HepG2 (cell line): ENCODE results near the gene ZNRF4. TPM values are rescaled to one million over a fixed set of nuclear protein-coding genes. Genes with fewer than 3 reads are reported as not detected.

ENCODE experiments used
- ATAC-seq: fragments of 200-7000 bp; cut with Tn5 transposase; 3 replicates; pipeline ENCODE4 v1.9.1; 2020; ENCODE audit warnings: mild to moderate bottlenecking, moderate library complexity
- BruUV-seq: library from RNA; stranded (reverse); fragments of 400-500 nt; replicated peaks from 2 replicates; lab custom pipeline; 2021; lab: Mats Ljungman, UMichigan
- CTCF ChIA-PET: fragments of 300-600 bp; formaldehyde crosslinking; extraction: SDS; loops from one replicate; lab custom pipeline; 2021; ENCODE audit warnings: low total read pairs, inconsistent platforms, low intra/inter-chr PET ratio; lab: Yijun Ruan, JAX
- POLR2A ChIA-PET: fragments of 350-600 bp; sonication (Branson Sonifier 250); formaldehyde crosslinking; loops from one replicate; lab custom pipeline; 2020; ENCODE audit warnings: antibody characterized with exemption, inconsistent platforms; lab: Yijun Ruan, JAX
- DNase-seq: peaks from one replicate; pipeline ENCODE4 v3.0.0-alpha.2; 2015; ENCODE audit warnings: low spot score
- FAIRE-seq: peaks from 3 replicates; lab custom pipeline; 2011; peaks lifted over from hg19 to GRCh38; lab: Jason Lieb, UNC
- H2AFZ ChIP-seq: one replicate; pipeline ENCODE4 v1.6.1; 2011; ENCODE audit warnings: low read length, inconsistent platforms
- H3K27ac ChIP-seq: fragments of 300-600 bp; 3 replicates; pipeline ENCODE4 v1.8.0; 2011; ENCODE audit warnings: mixed run types, mild to moderate bottlenecking, mixed read lengths, low read length, inconsistent platforms; ENCODE audit not compliant: insufficient read depth; ENCODE audit errors: extremely low read length
- H3K27me3 ChIP-seq, 2 experiments: fragments of 200-600 bp in 1 of 2; 2 replicates in 1 of 2; 3 replicates in 1 of 2; pipeline versions ENCODE4 v1.6.0 to v1.8.0; 2011; ENCODE audit warnings: low read length in 2 of 2, mild to moderate bottlenecking in 2 of 2, moderate library complexity in 2 of 2, inconsistent platforms in 1 of 2; ENCODE audit not compliant: insufficient read depth in 2 of 2, control insufficient read depth in 1 of 2
- H3K36me3 ChIP-seq, 2 experiments: fragments of 200-600 bp in 1 of 2; replicated peaks in 1 of 2; 2 replicates in 1 of 2; 3 replicates in 1 of 2; pipeline versions ENCODE4 v1.5.1 to v1.8.0; 2011; ENCODE audit warnings: low read length in 2 of 2, inconsistent platforms in 1 of 2; ENCODE audit not compliant: insufficient read depth in 2 of 2, control insufficient read depth in 1 of 2
- H3K4me1 ChIP-seq: 2 replicates; pipeline ENCODE4 v1.5.1; 2012; ENCODE audit warnings: low read length, inconsistent platforms; ENCODE audit not compliant: insufficient read depth
- H3K4me2 ChIP-seq: 2 replicates; pipeline ENCODE4 v1.6.0; 2011; ENCODE audit warnings: low read depth, low read length, inconsistent platforms
- H3K4me3 ChIP-seq, 3 experiments: fragments of 200-600 bp in 1 of 3; sonication (generic), shearing (Covaris generic) in 1 of 3; replicated peaks in 1 of 3; 2 replicates each; pipeline ENCODE4 v1.5.1; 2011 to 2016; ENCODE audit warnings: low read length in 3 of 3, inconsistent platforms in 2 of 3, low read depth in 2 of 3, mild to moderate bottlenecking in 2 of 3, control low read depth in 1 of 3, mixed read lengths in 1 of 3; ENCODE audit not compliant: insufficient read depth in 1 of 3
- H3K79me2 ChIP-seq: one replicate; pipeline ENCODE4 v1.6.1; 2011; ENCODE audit warnings: low read length, inconsistent platforms; ENCODE audit not compliant: insufficient read depth
- H3K9ac ChIP-seq: 2 replicates; pipeline ENCODE4 v1.6.0; 2011; ENCODE audit warnings: mild to moderate bottlenecking, low read depth, low read length, inconsistent platforms; ENCODE audit not compliant: insufficient read depth
- H3K9me3 ChIP-seq: 2 replicates; pipeline ENCODE4 v1.5.1; 2012; ENCODE audit warnings: mild to moderate bottlenecking, low read length
- H4K20me1 ChIP-seq: 2 replicates; pipeline ENCODE4 v1.6.0; 2011; ENCODE audit warnings: inconsistent platforms, mild to moderate bottlenecking, low read length, moderate library complexity; ENCODE audit not compliant: insufficient read depth
- ATF2 ChIP-seq: sonication (generic); formaldehyde crosslinking; IDR thresholded peaks from 2 replicates; pipeline ENCODE4 v1.4.0; 2020; ENCODE audit warnings: missing genetic modification reagents
- CC2D1A ChIP-seq: sonication (generic); formaldehyde crosslinking; IDR thresholded peaks from 2 replicates; pipeline ENCODE4 v1.8.1; 2023; ENCODE audit warnings: mild to moderate bottlenecking, missing genetic modification reagents
- CREBL2 ChIP-seq: sonication (generic); formaldehyde crosslinking; IDR thresholded peaks from 2 replicates; pipeline ENCODE4 v1.8.1; 2023; ENCODE audit warnings: missing genetic modification reagents, mild to moderate bottlenecking, borderline replicate concordance
- KLF12 ChIP-seq: sonication (generic); formaldehyde crosslinking; IDR thresholded peaks from 2 replicates; pipeline ENCODE4 v1.4.0; 2020; ENCODE audit warnings: missing genetic modification reagents, borderline replicate concordance
- MIER3 ChIP-seq: IDR thresholded peaks from 2 replicates; pipeline ENCODE4 v1.6.1; 2016; ENCODE audit warnings: missing compliant biosample characterization, borderline replicate concordance
- NFIC ChIP-seq: IDR thresholded peaks from 2 replicates; pipeline ENCODE4 v1.6.1; 2012; ENCODE audit warnings: mild to moderate bottlenecking, low read length, inconsistent platforms
- PATZ1 ChIP-seq: sonication (generic); formaldehyde crosslinking; IDR thresholded peaks from 2 replicates; pipeline ENCODE4 v1.4.0; 2020; ENCODE audit warnings: missing genetic modification reagents
- SRF ChIP-seq: IDR thresholded peaks from 2 replicates; pipeline ENCODE4 v1.6.1; 2011; ENCODE audit warnings: mild to moderate bottlenecking, low read depth, low read length, moderate library complexity
- SRSF1 ChIP-seq: fragments of 200-400 bp; formaldehyde crosslinking; optimal IDR thresholded peaks from 2 replicates; pipeline ENCODE3; 2017; ENCODE audit warnings: mild to moderate bottlenecking, low read depth, low read length, moderate library complexity
- STAG1 ChIP-seq: sonication (generic); formaldehyde crosslinking; IDR thresholded peaks from 2 replicates; pipeline ENCODE4 v1.4.0; 2020; ENCODE audit warnings: missing genetic modification reagents
- TFAP4 ChIP-seq: sonication (generic); IDR thresholded peaks from 2 replicates; pipeline ENCODE4 v1.6.1; 2016; ENCODE audit warnings: low read depth, borderline replicate concordance
- ZHX2 ChIP-seq, 2 experiments: sonication (generic) in 1 of 2; formaldehyde crosslinking in 1 of 2; IDR thresholded peaks; 2 replicates each; pipeline versions ENCODE4 v1.6.1 to v1.9.0; 2014 to 2022; ENCODE audit warnings: antibody characterized with exemption in 1 of 2, borderline replicate concordance in 1 of 2, inconsistent platforms in 1 of 2, low read depth in 1 of 2, missing genetic modification reagents in 1 of 2
- ZMAT3 ChIP-seq: sonication (generic); formaldehyde crosslinking; conservative IDR thresholded peaks from 2 replicates; pipeline ENCODE4 v1.7.0; 2021; ENCODE audit warnings: missing genetic modification reagents
- whole genome bisulfite sequencing: methylation state at CpG from one replicate; pipeline ENCODE4 v1.1.6; 2017; ENCODE audit warnings: low lambda C conversion rate; 5-methylcytosine and 5-hydroxymethylcytosine counted together
- in situ Hi-C: cut with HindIII; loops from 2 replicates; pipeline ENCODE4 v1.10.0; 2017; ENCODE audit warnings: low pct_unique_long_range_greater_than_20kb; ENCODE audit not compliant: extremely low pct_ligation_motif_present
- intact Hi-C: fragments of 100-400 bp; cut with micrococcal nuclease; formaldehyde crosslinking; loops from one replicate; pipeline ENCODE4 v1.10.0; 2022; ENCODE audit not compliant: unreplicated experiment
- polyA plus RNA-seq, 8 experiments: library from polyadenylated mRNA; depleted of rRNA in 3 of 8; stranded (reverse) in 7 of 8; unstranded in 1 of 8; fragments of >200 nt; fragmentation: Illumina TruSeq in 4 of 8; extraction: Trizol in 4 of 8; gene quantifications; 2 replicates each; pipeline versions ENCODE4 v1.2.1 to v1.2.3, GENCODE V29; 2011 to 2016; ENCODE audit warnings: low read depth in 4 of 8, missing spikeins in 1 of 8, mixed read lengths in 1 of 8; ENCODE audit not compliant: insufficient read depth in 1 of 8
- total RNA-seq, 5 experiments: library from RNA; depleted of rRNA; stranded (reverse); fragments of >200 nt; fragmentation: Illumina TruSeq; extraction: Trizol; gene quantifications; 2 replicates each; pipeline ENCODE4 v1.2.3, GENCODE V29; 2016; ENCODE audit warnings: low read depth in 1 of 5

Gene ZNRF4
- total and polyA plus RNA-seq, 2 of the 13 experiments (the other 11 are each of a cell fraction or from before 2014, with no cell fraction given): not detected

- no peaks in the 10 kb centered on the region for H3K79me2 ChIP-seq
- POLR2A ChIA-PET: no interaction called here
- no peak overlapping the region for H3K4me3 ChIP-seq
- H2AFZ ChIP-seq: no peak overlapping the region
- no peak overlapping the region for H3K9ac ChIP-seq
- ATAC-seq (no peak), FAIRE-seq (no peak), DNase-seq (no peak)
- intact Hi-C loops: loop anchor here (10.0 kb wide), 1 partner anchor 135 kb away; no protein-coding TSS in a partner anchor
- 61% methylated on average over 18 of the region's 18 CpGs for WGBS
- H3K36me3 ChIP-seq: no peaks in the 10 kb centered on the region
- H3K9me3 ChIP-seq: no peaks in the 10 kb centered on the region
- H3K27me3 ChIP-seq: peaks cover 0 to 4% of the 10 kb centered on the region in 2 experiments; a peak in 1 of 5 replicates
- no peak overlapping the region for H3K27ac ChIP-seq
- BruUV-seq: no TSS peak
- H4K20me1 ChIP-seq: no peaks in the 10 kb centered on the region
- in situ Hi-C loops: no loop called here
- CTCF ChIA-PET: no interaction called here
- no peak overlapping the region for H3K4me2 ChIP-seq
- H3K4me1 ChIP-seq: peaks cover 20% of the 10 kb centered on the region
- TF ChIP-seq ZHX2 (IDR thresholded peaks at IDR 0.05; ENCODE audit: low read depth): no peak
- TF ChIP-seq ZHX2 (CRISPR knock-in tag; IDR thresholded peaks at IDR 0.05; ENCODE audit: borderline replicate concordance): no peak
- no peak for TF ChIP-seq CREBL2 (CRISPR knock-in tag)
- TF ChIP-seq SRF: no peak
- TF ChIP-seq ATF2 (CRISPR knock-in tag): no peak
- TF ChIP-seq ZMAT3 (CRISPR knock-in tag): no peak
- TF ChIP-seq SRSF1: no peak
- TF ChIP-seq KLF12 (CRISPR knock-in tag): no peak
- TF ChIP-seq STAG1 (CRISPR knock-in tag): no peak
- TF ChIP-seq CC2D1A (CRISPR knock-in tag): no peak
- TF ChIP-seq PATZ1 (CRISPR knock-in tag): no peak
- TF ChIP-seq NFIC: no peak
- TF ChIP-seq MIER3 (CRISPR knock-in tag): no peak
- TF ChIP-seq TFAP4: no peak
Measured at GRCh38 chr19:5489551-5489950, 34.3 kb downstream of the ZNRF4 start.
